ENCODE results near the gene PBX3.

PBX3 gene
- 16.5 reads per million, percentile 42 among the genes with 10 or more reads in this experiment for total RNA-seq

DNA sequence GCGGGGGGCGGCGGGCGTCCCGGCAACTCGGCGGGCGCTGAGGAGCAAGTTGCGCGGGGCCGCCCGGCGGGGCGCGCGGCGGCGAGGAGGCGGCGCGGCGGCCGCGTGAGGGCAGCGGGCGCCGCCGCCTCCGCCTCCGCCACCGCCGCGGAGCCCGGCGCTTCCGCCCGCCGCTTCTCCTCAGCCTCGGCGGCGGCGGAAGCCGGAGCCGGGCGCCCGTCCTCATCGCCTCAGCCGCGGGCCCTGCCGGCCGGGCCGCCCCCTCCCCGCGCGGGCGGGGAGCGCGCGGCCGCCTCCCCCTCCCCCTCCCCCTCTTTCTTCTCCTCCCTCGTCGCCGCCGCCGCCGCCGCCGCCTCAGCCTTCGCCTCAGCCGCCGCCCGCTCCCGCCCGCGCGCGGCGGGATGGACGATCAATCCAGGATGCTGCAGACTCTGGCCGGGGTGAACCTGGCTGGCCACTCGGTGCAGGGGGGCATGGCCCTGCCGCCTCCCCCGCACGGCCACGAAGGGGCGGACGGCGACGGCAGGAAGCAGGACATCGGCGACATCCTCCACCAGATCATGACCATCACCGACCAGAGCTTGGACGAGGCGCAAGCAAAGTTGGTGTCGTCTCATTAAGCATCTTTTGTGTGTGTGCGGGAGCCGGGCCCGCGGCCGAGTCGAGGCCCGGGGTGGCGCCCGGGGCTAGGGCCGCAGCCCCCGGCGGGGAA lies at the start of gene PBX3:
PBX3 (plus strand) TSS at position 321 of the 712 bp plus-strand sequence.
- peak; percentile 26 for DNase-seq

DNA sequence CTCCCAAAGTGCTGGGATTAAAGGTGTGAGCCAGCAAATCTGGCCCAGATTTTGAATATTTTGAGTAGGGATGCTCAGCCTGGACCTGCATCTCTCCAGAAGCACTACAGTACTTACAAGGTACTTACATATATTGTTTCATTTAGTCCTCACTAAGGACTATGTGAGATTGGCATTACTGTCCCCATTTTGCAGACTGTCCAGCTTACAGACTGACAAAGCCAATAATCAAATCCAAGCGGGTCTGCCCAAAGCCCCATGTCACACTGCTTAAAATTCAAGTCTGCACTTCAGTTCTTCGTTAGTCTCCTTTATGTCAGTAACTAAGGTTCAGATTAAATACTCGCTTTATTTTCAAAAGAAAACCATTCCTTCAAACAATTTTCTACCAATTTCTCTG lies 47.3 kb upstream of the PBX3 start:
- no peak for DNase-seq

DNA sequence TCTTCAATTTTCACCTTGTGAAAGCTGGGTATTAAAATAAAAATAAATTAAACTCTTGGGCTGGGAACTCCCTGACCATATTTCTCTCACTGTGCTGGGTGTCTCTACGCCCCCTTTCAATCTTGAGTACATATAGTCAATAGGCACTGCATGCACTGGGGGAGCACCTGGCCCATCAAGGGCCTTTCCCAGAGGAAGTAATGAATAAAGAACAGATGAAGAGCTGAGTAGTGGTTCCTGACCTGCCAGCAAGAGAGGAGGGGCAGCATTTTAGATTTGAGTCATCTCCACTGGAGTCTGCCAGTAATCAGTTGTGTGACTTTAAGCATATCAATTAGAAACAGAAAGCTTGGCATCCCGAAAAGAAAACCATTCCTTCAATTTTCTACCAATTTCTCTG lies 46.4 kb upstream of the PBX3 start:
- DNase-seq = no peak

DNA sequence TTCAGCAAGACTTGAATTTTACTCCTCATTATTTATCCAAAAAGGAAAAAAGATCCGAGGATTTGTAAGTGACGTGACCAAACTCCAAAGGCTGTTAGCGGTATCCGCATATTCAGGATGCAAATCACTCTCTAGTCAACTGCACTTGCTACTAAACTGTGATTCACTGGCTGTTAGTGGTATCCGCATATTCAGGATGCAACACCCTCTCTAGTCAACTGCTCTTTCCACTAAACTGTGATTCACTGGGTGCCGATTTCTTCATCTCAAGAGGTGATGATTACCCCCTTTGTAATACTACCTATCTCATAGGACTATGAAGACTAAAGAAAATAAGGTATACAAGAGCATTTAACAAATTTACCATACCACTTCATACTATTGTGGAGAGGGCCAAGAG lies 45.8 kb upstream of the PBX3 start:
- no peak for DNase-seq

DNA sequence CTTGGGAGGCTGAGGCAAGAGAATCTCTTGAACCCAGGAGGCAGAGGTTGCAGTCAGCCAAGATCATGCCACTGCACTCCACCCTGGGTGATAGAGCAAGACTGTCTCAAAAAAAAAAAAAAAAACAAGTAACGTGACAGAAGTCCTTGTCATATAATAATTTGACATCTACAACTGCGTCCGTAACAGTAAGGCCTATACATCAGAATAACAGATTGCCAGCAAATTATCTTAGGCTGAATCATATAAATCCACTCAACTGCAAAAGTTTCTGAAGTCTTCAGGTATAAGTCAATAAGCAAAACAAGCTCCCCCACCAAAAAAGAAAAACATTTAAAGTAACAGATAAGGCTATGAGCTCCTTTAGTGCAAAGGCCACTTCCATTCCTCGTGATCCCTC lies 43.5 kb upstream of the PBX3 start:
- no peak for DNase-seq

DNA sequence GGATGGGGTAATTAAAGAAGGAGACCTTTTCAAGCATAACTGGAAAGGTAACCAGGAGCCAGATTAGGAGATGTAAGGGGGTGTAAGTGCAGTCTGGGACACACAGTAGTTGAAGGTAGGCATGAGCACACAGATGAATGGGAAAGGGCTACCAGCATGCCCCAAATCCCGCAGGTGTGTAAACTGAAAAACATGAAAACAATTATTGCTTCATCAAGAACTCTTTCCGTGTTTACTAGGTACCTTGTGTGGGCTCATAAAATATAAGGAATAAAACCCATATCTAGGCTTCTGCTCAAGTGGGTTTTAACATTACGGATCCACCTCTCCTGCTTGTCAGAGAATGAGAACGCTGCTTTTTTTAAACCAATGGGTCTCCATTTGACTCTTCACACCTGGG lies 41.3 kb upstream of the PBX3 start:
- DNase-seq = no peak

DNA sequence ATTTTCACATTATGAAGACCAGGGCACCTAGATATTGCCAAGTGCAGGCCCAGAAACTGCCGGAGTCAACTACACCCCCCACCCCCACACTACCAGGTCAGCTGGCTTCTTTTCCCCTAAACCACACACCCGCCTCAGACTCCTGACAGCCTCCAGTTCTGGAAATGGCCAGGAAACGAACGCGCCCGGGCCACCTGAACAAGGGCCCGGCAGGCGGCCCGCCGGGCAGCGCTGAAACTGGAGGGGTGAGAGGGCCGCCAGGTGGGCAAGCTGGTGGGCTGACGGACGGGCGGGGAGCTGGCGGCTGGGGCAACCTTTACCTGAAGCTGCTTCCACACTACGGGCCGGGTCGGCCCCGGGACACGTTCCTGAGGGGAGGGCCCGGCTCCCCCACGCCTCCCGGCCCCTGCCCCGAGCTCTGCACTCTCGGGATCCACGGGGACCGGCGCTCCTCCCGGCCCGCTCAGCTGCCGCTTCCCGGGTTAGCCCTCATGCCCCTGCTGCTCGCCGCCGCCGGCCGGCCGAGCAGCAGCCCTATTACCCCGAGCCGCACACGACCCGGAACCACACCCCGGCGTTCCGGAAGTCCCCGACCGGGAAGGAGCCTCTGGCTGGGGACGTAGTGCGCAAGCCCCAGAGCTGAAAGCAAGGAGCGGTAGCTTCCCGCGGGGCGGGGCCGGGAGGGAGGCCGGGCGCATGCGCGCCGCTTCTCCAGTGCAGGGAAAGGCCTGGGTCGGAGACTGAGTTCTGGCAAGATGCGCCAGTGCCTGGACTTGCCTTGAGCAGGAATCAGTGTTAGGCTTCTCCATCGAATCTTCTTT lies 40.3 kb upstream of the PBX3 start, which contains the start of gene MAPKAP1:
MAPKAP1 (minus strand) TSS at position 558 of the 821 bp plus-strand sequence. CDS start 34,634 bp downstream, outside the sequence.
- peak; percentile 88 for DNase-seq

DNA sequence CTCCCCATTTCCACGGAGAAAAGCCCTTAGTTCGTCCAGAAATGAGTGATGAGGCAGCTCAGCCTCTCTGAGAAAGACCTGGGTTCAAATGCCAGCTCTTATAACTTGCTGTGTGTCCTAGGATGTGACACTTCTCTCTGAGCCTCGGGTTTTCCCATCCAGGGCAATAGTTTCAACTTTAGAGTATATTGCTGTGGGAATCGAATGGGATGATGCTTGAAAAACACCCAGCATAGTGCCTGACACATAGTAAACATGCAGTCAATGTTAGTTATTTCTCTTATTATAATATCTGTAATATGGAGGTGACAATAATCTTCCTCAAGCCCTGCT lies 39.7 kb upstream of the PBX3 start:
- no peak for DNase-seq

DNA sequence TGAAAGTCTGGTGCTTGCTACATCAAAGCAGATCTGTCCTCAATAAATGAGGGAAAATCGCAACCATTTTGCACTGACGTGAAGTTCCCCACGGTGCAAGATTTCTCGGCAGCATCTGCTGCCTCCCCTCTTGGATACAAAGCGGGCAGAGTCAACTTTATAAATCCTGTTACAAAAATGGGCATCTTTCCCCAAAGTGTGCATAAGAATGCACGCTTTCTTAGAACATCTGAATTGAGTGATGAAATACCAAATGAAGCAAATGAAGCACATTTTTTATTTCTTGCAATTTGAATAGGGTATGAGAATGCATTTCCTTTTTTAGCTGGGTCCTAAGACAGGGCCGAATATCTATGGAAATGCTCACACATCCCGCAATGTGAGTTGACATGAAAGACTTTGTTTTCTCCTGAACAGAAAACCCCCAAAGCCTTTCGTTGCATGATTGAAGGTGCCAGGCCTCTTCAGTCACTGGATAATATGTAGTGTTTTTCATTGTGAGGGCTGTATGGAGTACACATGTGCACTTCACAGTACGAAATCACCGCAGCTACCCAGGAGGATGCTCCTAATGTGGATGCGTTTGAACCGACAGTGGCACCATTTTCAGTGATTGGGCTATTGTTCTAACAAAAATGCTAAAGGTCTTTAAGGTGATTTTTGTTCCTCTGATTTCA lies 20.6 kb upstream of the PBX3 start:
- no peak for DNase-seq

DNA sequence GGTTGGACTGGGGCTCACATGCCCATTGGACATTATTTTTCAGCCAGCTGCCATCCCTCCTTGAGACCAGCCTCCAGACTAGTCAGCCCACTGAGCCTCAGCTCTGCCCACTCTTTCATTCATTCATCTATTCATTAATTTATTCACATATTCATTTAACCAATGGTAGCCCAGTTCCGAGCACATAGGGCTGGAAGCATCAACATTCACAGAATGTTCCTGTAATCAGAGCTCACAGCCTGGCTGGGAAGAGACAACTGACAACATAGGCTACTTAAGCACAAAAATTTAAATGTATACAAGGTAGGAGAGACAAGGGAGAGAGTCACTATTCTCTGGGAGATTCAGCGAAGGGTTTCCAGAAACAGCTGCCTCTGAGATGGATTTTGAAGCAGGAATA lies 17.0 kb upstream of the PBX3 start:
- DNase-seq = no peak

DNA sequence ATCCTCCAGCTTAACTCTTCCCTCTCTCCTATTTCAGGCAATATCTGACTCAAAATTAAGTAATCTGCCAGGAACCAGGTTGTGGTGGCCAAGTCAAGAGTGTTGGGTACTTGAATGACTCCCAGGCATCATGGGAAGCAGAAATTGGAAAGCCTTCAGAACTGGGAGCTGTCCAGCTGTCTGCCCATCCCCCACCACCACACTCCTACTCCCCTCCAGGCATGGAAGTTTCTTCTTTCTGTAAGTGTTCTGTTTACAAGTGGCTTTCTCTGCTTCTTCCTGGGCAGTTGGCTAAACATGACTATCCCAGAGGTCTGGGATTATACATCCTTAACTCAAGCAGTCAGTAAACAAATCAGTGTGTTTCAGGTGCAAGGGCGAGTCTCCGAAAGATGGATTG lies 14.6 kb upstream of the PBX3 start:
- no peak for DNase-seq

DNA sequence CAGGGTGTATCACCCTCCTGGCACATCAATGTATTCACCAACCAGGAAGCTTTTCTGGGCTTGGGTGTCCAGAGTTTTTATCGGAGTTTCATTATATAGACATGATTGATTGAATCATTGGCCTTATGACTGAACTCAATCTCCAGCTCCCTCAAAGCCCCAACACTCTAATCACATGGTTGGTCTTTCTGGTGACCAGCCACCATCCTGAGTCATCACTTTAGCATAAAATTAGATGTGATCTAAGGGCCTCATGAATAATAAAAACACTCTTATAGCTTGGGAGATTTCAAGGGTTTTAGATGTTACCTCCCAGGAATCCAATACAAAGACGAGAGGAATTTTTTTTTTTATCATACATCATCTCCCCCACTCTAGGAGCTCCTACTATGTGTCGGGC lies 7.7 kb upstream of the PBX3 start:
- no peak for DNase-seq

DNA sequence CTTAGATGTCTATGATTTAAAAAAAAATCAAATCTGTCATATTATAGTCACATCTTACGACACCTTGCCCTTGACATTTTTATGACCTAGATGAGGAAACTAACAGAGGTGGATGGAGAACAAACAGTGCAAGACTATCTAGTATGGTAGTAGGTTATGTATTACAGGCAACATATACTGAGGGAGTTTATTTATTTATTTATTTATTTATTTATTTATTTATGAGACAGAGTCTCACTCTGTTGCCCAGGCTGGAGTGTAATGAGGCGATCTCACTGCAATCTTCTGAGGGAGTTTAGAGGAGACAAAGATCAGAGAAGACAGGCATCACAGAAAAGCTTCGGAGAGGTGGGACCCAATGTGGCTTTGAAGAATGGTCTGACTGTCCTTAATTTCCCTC lies 4.5 kb upstream of the PBX3 start:
- DNase-seq = no peak

DNA sequence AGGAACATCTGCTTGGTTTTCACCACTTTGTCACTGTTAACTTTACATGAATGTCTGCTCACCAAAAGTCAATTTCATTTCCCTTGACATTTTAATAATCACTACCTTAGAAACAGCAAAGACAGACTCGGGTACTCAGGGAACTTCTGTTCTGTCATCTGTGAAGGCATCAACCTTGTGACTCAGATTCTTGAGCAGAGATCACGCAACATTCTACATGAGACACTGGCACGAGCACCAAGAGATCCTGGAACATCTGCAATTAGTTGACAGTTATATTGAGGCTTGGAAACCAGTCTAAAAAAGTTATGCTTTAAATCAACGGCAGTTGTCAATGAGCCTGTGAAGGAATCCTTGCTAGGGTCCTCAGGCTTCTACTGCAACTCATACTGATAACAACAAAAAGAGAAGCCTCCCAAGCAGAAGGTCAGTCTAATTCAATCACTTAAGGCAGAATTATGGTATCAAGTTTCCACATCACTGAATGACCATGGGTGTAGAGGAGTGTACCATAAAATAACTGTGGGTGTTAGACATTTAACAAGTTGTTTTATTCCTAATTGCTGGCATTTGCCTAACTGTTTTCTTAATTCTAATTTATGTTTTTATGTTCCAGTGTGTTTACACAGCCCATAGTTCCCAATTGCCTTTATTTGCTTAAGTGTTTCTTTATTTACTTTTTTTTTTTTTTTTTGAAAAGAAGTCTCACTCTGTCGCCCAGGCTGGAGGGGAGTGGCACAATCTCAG lies 3.3 kb upstream of the PBX3 start:
- no peak for DNase-seq

DNA sequence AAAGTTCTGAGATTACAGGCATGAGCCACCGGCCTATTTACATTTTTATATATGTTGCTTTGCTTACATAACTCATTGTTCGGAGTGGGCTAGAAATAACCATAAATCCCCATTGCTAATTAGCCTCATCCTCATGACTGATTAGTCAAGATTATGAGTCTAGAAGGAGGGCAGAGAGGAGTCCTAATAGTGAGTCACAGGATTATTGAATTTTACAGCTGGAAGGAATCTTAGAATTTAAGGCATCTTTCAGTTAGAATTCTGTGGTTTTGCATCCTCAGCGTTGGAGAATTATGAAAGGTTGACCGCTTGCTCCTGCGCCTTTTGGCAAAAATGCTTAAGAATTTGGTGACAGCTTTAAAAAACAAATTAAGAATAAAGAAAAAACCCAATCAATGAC lies 2.6 kb upstream of the PBX3 start:
- DNase-seq = no peak

DNA sequence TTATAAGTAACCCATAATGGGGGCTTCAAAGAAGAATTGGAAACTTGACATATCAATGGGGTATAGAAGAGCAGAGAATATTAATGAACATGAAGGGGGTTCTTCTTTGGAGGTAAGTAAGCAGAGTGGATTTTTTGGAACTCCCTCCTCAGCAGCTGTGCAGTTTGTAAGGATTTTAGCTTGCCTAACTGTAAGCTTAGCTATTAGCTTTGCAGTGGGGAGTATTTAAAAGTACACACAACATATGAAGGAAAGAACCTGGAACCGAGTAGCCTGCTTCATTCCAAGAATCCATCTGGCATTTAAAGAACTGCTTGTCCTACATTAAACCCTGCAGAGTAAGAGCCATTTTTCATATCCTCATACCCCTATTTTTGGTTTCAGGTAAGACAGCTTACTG lies 2.2 kb upstream of the PBX3 start:
- no peak for DNase-seq

DNA sequence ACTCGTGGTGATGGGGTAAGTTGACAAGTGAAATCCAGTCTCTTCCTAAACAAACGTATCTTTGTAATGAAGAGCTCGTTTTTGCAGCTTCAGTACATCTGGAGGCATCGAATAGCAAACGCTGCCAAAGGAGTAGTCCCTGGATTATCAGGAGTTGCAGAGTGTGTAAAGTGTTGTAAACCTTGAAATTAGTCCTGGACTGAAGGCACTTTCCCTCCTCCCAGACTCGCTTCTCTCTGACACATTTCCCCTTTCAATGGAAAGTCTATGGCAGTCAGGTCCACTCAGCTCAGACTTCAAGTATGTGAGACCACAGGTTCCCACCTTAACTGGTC lies 1.5 kb upstream of the PBX3 start:
- no peak for DNase-seq

DNA sequence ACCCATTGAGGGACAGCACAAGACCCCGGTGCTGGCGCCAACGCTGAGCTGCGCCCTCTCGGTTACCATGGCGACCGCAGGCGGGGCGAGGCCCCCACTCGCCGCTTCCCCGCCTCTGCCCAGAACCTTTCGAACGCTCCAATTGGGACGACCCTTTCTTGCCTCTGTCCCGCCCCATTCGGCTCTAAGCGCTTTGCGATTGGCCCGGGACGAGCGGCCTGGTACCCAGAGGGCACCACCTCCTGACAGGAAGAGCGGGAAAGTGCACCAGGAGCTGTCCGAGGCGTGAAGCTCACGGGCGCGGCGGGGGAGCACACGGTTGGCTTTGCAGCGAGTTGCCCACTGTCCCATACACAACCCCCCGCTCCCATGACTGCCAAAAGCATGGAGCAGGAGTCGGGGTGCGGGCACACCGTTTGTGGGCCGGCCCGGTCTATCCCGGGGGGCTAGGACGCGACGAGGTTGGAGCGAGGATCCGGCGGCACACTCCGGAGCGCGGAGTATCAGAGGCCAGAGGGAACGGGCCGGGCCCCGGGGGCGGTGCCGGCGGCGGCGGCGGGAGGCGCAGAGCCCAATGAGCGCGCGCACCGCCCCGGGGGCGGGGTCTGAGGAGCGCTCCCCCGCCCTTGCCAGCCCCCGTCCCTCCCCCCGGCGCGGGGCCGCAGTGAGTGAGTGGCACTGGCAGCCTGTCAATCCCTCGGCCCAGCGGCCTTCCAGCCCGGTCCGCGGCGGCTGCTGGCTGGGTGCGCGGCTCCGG lies 978 bp upstream of the PBX3 start:
- peak; percentile 88 for DNase-seq

DNA sequence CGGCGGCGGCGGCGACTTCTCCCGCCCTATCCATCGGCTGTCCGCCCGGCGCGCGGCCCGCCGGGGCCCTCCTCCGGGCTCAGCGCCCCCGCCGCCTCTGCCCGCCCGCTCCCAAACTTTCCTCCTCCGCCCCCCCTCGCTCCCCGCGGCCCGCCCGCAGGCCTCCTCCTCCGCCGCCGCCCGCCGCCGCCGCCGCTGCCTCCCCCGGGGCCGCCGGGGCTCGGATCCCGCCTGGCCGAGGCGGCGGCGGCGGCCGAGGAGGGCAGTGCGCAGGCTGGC lies 460 bp upstream of the PBX3 start:
- DNase-seq = no peak

DNA sequence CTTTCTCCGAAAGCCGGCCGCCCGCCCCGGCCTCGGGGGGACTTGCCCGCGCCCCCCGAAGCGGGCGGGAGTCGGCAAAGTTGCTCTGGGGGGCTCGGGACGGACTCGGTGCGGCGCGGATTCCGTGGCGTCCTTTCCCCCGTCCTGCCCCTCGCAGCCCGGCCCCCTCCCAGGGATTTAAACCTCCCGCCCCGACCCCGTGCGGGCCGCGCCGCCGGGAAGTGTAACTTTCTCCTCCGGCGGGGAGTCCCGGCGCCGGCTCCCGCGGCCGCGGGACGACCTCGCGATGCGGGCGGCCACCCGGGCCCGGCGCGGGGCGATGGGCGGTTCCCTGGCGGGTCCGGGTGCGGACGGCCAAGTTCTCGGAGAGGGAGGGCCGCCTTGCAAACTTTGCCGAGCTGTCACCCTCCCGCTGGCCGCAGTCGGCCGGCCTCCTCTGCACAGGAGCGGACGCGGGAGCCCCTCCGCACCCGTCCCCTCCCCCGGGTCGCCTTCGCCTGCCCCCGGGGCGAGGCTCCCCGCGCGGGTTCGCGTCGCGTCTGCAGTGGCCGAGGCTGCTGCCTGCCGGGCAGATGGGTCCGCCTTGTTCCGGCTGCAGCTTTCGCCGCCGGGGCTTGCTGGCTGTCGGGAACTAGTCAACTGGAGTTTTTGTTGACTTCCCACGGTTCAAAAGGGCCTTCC lies 732 bp downstream of the PBX3 start:
- peak; percentile 10 for DNase-seq

DNA sequence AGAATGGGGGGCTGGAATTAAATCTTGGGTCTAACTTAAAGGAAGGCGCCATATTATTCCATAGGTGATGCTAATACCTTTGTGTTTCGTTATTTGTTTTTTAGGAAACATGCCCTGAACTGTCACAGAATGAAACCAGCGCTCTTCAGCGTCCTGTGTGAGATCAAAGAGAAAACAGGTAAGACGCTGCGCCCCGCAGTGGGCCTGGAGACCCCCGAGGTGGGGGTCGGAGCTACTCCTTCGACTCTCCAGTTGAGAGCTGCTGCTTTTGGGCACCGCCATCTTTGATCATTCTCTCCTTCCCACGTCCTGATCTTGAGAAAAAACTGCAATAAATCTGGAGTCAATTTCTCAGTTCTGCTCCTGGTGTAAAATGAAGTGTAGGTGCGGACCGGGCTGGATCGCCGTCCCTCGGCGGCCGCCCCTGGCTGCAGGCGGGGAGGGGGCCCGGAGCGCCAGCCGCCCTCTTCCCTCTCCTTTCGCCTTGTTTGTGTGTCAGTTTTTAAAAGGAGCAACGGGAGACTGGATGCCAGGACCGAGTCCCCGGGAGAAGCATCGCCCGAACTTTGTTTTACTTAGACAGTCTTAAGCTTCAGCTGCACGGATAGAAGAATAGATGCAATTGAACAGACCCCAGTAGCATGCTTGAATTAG lies 1.4 kb downstream of the PBX3 start:
- no peak for DNase-seq
